Left lobe of liver (tissue), 2 donors: ENCODE measurements around the gene CYB5R3. TPM values are rescaled to one million over a fixed set of nuclear protein-coding genes. Genes with fewer than 3 reads are reported as not detected.

Experiments used
- ATAC-seq: fragments of 200-7000 bp; cut with Tn5 transposase; one replicate; pipeline ENCODE4 v1.9.1; 2020; ENCODE audit warnings: mild to moderate bottlenecking, moderate library complexity
- DNase-seq: peaks from one replicate; pipeline ENCODE4 v3.0.0-alpha.2; 2020; ENCODE audit warnings: low spot score
- total RNA-seq: library from RNA; stranded (reverse); gene quantifications from one replicate; pipeline ENCODE4 v1.2.1, GENCODE V29; 2021
- donor health status: DM: no; HTN: no; CAD: no; lungs with moderate emphysema.
- donor health status: DM: no; HTN: yes; CAD: no.

Gene CYB5R3
- total RNA-seq, 1 donor from 2014 or later, result 147 TPM

GRCh38 chr22:42626431-42626830 is 22.8 kb downstream of the CYB5R3 start:
- no peak for ATAC-seq

GRCh38 chr22:42625416-42625815 is 23.8 kb downstream of the CYB5R3 start:
- no peak for ATAC-seq

More at GRCh38 chr22:42626431-42626830, 22.8 kb downstream of the CYB5R3 start:
- DNase-seq, result no peak

GRCh38 chr22:42624551-42625106 is 24.6 kb downstream of the CYB5R3 start:
- DNase-seq (peak; percentile 48), ATAC-seq (peak; percentile 19)

More at GRCh38 chr22:42625416-42625815, 23.8 kb downstream of the CYB5R3 start:
- no peak for DNase-seq

- ATAC-seq (no peak), DNase-seq (no peak)
These were observed 25.3 kb downstream of the CYB5R3 start for GRCh38 chr22:42623756-42624441.

- peak; percentile 3 for ATAC-seq
- DNase-seq, result no peak
These were observed 25.9 kb downstream of the CYB5R3 start for GRCh38 chr22:42623301-42623751.

GRCh38 chr22:42622061-42622710 is 27.0 kb downstream of the CYB5R3 start:
- no peak for DNase-seq
- no peak for ATAC-seq

- ATAC-seq (peak; percentile 79), DNase-seq (peak; percentile 69)
These were observed 27.6 kb downstream of the CYB5R3 start for GRCh38 chr22:42621505-42622002.

GRCh38 chr22:42620084-42620483 is 29.1 kb downstream of the CYB5R3 start:
- DNase-seq (no peak), ATAC-seq (no peak)

- DNase-seq (no peak), ATAC-seq (no peak)
These were observed 29.7 kb downstream of the CYB5R3 start for GRCh38 chr22:42619261-42620063.

- DNase-seq, result no peak
- ATAC-seq, result no peak
These were observed 31.8 kb downstream of the CYB5R3 start for GRCh38 chr22:42617155-42617983.

GRCh38 chr22:42615860-42616175 is 33.4 kb downstream of the CYB5R3 start:
- DNase-seq, result peak; percentile 70
- peak; percentile 24 for ATAC-seq

- ATAC-seq, result peak; percentile 69
These were observed 33.9 kb downstream of the CYB5R3 start for GRCh38 chr22:42615092-42615859.

GRCh38 chr22:42614312-42615091 is 34.7 kb downstream of the CYB5R3 start, which contains the start of gene POLDIP3:
TSS of gene POLDIP3 (minus strand) at chr22:42614883. CDS start at chr22:42614857, 26 bp downstream.
- peak; percentile 99 for DNase-seq
- ATAC-seq, result peak; percentile 81

More at GRCh38 chr22:42615092-42615859, 33.9 kb downstream of the CYB5R3 start:
- peak; percentile 91 for DNase-seq

GRCh38 chr22:42613872-42614301 is 35.3 kb downstream of the CYB5R3 start:
- ATAC-seq, result no peak
- no peak for DNase-seq

- DNase-seq (no peak), ATAC-seq (no peak)
These were observed 36.9 kb downstream of the CYB5R3 start for GRCh38 chr22:42612336-42612735.

- ATAC-seq (no peak), DNase-seq (no peak)
These were observed 38.1 kb downstream of the CYB5R3 start for GRCh38 chr22:42611051-42611450.

GRCh38 chr22:42610186-42610585 is 39.0 kb downstream of the CYB5R3 start:
- DNase-seq, result no peak
- ATAC-seq, result no peak

GRCh38 chr22:42608823-42609361 is 40.3 kb downstream of the CYB5R3 start:
- DNase-seq, result no peak
- ATAC-seq, result no peak
